Subcutaneous adipose tissue (tissue), 4 donors: ENCODE results near the gene FN1. TPM values are rescaled to one million over a fixed set of nuclear protein-coding genes. Genes with fewer than 3 reads are reported as not detected.

Experiments used
- total RNA-seq, 4 donors: library from RNA; depleted of rRNA; stranded (reverse); fragments of >200 nt; gene quantifications; one replicate each; pipeline ENCODE4 v1.1.0, GENCODE V29; 2016
- TF ChIP-seq, protein P1 (sequence below): fragments of 450-650 bp; IDR thresholded peaks from one replicate; pipeline ENCODE4 v1.5.1; 2016; ENCODE audit warnings: low read depth, mild to moderate bottlenecking, control low read depth, antibody characterized with exemption, moderate library complexity

The FN1 gene
- total RNA-seq, 4 donors from 2014 or later: 80.4 to 1,315 (median 407) TPM

GRCh38 chr2:215432759-215433594, 2.9 kb downstream of the FN1 start:
- TF ChIP-seq, protein P1, sequence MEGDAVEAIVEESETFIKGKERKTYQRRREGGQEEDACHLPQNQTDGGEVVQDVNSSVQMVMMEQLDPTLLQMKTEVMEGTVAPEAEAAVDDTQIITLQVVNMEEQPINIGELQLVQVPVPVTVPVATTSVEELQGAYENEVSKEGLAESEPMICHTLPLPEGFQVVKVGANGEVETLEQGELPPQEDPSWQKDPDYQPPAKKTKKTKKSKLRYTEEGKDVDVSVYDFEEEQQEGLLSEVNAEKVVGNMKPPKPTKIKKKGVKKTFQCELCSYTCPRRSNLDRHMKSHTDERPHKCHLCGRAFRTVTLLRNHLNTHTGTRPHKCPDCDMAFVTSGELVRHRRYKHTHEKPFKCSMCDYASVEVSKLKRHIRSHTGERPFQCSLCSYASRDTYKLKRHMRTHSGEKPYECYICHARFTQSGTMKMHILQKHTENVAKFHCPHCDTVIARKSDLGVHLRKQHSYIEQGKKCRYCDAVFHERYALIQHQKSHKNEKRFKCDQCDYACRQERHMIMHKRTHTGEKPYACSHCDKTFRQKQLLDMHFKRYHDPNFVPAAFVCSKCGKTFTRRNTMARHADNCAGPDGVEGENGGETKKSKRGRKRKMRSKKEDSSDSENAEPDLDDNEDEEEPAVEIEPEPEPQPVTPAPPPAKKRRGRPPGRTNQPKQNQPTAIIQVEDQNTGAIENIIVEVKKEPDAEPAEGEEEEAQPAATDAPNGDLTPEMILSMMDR: no peak

DNA sequence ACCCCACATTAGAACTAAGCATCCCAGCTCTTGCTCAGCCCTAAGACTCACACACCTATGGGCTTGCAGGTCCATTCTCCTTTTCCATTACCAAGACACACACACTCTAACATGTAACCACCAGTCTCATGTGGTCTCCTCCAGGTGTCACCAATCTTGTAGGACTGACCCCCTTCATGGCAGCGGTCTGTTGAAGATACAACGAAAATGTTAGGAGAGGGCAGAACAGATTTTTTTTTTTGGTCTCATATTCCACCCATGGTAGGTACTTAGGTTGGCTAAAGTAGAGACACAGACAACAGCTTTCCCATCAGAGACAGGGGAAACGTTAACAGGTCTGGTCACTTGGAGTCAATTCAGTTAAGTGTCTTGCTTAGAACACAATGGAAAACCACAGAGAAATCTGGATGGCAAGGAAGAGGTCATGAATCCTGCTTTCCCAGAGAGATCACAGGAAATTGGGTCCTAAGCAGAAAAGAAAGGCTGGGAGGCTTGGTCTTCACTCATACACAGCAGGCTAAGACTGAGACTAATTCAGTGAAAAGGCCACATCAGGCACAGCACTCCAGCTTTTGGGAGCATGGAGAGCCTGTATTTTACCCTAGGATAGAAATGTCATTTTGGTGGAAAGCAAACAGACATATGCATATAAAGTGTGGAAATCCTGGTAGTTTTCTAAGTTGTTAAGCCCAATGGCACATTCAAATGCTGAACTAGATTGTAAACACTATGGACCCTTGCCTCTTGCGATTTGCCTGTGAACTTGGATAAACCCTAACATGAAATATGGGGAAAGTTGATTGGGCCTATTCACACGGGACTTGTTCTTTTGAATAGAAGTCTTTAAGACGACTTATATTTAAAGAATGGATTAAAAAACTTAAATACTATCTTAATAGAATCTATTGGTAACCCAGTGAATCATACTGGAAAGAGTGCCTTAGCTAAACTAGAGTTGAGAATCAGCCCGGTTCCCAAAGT, 3.8 kb downstream of the FN1 start:
- TF ChIP-seq, protein P1: no peak

- TF ChIP-seq, protein P1: no peak
Measured at GRCh38 chr2:215431290-215431689, 4.6 kb downstream of the FN1 start.

DNA sequence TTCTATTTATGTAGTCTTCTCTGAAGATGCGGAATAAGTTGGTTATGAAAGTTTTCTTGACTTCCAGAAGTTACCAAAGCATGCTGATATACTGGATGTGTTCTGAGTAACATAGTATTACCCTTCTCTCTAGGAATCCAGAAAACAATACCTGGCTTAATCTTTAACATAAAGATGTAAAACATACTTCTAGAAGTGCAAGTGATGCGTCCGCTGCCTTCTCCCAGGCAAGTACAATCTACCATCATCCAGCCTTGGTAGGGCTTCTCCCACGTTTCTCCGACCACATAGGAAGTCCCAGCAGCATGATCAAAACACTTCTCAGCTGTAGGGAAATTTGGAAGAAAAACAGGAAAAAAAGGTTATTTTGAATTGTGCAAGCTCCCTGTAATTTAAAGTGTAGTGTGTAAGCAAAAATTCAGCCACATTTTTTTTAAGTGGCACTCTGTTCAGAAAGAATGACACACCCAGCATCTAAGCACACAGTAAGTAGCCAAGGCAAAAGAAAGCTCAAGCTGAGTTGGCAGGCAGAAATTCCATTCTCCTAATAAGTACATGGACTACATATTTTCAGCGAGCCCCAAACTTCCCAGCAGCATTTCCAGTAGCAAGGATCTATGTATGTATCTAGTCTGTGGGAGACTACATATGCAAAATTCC, 5.2 kb downstream of the FN1 start:
- TF ChIP-seq, protein P1: no peak

DNA sequence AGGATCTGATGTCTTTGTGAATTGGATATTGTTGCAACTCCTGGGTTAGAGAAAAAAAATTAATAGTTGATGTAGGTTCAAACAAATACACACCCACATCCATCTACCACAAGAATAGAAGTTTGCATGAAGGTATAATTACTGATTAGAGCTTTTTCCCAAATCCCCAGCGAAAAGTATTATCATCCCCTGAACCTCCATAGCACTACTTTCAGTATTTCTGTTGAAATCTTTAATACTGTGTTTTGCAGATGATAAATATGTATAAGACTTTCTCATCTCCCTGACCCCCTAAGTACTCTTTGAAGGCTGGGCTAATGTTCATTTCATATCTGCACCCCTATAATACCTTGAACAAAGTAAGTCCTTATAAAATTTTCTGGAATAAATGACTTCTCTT, 6.4 kb downstream of the FN1 start:
- TF ChIP-seq, protein P1: no peak

GRCh38 chr2:215428060-215428910, 7.6 kb downstream of the FN1 start:
- TF ChIP-seq, protein P1: no peak
